NK-92 treated with Interleukin-12 subunit alpha and Interleukin-12 subunit beta, amount 100 ng/mL, for 24 hours (cell line): ENCODE measurements around the gene ZDHHC14.

ENCODE experiments used
- DNase-seq: peaks from one replicate; lab custom pipeline; 2025; lab: John Stamatoyannopoulos, UW

The ZDHHC14 gene

DNA sequence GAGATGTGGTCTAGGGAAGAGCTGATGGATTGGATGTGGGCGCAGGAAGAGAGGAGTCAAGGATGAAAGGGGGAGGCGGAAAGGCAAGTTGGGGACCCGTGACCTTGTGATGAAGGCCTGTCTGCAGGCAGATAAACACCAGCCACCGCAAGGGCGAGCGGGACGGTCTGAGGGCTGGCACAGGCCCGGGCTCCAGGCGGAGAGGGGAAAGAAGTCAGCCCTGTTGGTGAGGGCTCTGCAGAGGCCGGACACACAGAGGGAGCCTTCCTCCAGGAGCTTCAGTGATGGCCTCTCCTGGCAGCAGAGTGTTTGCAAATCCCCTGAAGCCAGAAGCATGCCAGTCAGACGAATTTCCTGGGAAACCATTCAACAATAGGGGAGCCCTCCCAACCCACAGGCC, 112.2 kb downstream of the ZDHHC14 start:
- no peak for DNase-seq

DNA sequence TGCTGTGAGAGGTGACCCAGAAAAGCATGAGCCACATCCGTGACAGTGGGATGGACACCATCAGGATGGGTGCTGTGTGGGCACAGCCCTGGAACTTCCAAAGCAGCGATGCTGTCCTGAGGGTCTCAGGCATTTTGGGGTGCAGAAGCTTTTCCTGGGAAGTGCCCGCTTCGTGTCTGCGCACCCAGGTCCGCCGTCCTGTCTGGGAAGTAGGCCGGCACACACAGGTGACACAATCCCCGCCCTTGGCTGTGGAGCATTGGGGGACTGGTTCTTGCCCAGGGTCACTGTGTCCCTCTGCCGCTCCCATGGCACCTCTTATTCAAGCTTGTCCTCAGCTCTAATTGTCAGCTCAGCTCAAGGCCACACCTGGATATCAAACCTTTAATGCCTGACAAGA, 112.6 kb downstream of the ZDHHC14 start:
- no peak for DNase-seq

- no peak for DNase-seq
Measured at GRCh38 chr6:157494132-157494710, 113.2 kb downstream of the ZDHHC14 start.

DNA sequence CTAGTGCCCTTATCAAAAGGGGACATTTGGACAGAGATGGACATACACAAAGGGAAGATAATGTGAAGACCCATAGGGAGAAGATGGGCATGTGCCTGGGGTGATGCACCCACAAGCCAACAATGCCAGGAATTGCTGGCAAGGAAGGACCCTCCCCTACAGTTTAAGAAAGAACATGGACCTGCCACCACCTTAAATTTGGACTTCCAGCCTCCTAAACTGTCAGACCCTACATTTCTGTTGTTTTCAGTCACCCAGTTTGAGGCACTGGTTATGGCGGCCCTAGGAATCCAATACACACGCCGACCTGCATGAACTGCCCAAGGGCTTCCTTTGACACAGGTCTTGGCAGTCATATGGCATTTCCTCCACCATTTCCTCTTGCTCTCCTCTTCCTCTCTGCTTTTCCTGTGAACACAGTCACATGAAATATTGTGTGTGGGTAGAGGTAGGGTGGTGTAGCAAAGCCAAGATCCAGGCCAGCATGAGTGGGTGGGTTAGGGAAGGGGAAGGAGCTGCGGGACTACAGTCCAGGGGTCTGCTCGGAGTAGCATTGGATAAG, 115.6 kb downstream of the ZDHHC14 start:
- no peak for DNase-seq

- DNase-seq, result no peak
Measured at GRCh38 chr6:157497579-157497978, 116.6 kb downstream of the ZDHHC14 start.

DNA sequence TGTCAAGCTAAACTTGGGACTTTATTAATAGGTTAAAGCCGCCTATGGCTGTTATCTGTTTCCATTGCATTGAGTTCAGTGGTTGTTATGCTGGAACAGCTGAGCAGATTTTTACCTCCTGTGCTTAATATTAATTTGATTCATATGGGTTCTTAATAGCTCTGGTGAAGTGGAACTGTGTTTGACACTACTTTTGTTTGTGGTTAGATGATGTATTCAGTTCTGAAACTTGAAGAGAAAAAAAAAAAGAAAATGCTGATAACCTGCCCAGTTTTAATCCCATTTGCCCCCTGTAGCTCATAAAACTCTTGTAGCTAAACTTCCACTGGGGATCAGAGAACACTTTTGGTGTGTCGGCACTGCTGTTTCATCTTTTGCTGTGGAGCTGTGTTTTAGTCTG, 117.8 kb downstream of the ZDHHC14 start:
- no peak for DNase-seq

- DNase-seq, result no peak
Measured at GRCh38 chr6:157500022-157500421, 119.0 kb downstream of the ZDHHC14 start.

GRCh38 chr6:157503018-157503747, 122.2 kb downstream of the ZDHHC14 start:
- no peak for DNase-seq

DNA sequence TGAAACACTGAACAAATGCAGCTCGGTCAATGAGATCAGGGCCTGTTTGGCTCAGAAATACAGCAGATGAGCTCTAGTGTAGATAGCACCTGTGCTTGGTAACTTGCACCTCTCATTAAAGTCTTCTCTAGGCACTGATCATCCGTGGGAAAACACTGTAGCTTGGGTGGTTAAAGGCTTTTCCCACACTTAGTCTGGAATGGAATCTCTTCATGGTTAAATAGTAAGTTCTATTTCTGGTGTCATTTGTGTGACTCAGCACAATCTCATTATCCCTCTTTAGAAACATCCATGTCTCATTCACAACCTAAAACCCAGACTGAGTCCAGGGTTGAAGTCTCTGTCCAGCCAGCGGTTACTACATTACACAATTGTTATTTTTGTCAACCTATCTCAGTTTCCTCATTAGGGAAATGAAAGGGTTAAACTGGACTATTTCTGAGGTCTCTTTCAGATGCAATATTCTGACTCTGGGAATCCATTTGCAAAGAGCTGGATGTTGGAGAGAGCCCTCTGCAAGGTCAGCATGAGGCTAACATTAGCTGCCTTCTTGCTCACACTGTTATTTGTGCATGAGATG, 125.0 kb downstream of the ZDHHC14 start:
- DNase-seq, result no peak

- no peak for DNase-seq
Measured at GRCh38 chr6:157510323-157511188, 129.6 kb downstream of the ZDHHC14 start.

- DNase-seq, result no peak
Measured at GRCh38 chr6:157511682-157512381, 130.8 kb downstream of the ZDHHC14 start.

GRCh38 chr6:157512382-157512682, 131.3 kb downstream of the ZDHHC14 start:
- no peak for DNase-seq

DNA sequence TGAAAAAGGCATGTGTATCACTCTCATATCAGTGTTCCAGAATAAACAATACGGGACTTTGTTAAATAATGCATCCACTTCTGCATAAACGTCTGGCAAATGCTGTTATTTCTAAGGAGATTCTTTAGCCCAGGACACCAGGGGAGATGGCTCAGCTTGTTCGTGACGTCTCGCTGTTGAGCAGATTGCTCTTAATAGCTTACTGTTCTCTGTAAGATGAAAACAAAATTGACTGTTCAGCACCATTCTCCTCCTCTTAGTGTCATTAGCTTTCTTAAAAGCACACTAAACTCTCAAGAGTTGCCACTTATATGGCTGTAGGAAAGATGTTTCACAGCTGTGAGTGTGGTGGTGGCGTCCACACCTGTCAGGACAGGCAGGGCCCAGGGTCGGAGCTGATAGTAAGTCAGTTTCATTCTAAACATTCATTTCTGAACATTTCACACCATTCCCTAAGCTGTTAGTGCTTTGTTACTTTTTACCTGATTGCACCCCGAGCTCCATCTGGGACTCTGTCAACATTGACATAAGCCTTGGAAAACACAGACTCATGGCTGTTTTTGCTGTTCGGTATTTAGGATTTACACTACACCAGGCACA, 132.1 kb downstream of the ZDHHC14 start:
- DNase-seq, result no peak

DNA sequence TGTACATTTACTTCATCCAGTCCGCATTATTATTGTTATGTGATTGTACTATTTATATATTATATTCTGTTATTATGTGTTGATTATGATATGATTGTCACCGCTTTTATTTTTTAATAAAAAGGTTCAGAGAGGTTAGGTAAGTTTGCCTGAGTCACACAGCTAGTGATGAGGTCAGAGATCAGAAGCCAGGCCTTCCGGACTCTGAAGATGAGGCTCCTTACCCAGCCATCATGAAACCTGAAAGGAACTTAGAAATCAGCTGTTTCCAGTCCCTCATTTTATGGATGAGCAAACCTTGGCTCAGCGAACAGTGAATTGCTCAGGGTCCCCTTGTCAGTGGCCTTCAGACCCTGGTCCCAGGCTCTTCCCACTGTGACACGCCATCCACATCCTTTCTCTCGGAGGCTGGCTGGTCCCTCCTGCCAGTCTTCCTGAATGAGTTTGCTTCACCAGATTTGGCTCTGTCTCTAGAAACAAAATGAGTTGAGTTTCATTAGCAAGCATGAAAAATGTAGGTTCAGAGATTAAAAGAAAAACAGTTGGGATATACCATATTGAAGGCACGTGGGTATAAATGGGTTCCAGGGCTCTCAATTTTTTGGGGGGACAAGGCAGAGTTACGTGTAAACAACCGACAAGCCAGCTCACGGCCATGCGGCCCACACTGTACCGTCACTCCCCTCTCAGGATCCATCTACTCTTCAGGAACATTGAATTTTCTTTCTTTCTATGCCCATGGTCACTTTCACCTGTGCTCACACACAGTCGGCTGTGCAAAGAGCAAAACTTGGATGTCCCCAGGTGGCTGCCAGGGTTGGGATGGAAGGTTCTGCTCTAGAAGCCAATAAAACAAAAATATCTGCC, 132.9 kb downstream of the ZDHHC14 start:
- no peak for DNase-seq

DNA sequence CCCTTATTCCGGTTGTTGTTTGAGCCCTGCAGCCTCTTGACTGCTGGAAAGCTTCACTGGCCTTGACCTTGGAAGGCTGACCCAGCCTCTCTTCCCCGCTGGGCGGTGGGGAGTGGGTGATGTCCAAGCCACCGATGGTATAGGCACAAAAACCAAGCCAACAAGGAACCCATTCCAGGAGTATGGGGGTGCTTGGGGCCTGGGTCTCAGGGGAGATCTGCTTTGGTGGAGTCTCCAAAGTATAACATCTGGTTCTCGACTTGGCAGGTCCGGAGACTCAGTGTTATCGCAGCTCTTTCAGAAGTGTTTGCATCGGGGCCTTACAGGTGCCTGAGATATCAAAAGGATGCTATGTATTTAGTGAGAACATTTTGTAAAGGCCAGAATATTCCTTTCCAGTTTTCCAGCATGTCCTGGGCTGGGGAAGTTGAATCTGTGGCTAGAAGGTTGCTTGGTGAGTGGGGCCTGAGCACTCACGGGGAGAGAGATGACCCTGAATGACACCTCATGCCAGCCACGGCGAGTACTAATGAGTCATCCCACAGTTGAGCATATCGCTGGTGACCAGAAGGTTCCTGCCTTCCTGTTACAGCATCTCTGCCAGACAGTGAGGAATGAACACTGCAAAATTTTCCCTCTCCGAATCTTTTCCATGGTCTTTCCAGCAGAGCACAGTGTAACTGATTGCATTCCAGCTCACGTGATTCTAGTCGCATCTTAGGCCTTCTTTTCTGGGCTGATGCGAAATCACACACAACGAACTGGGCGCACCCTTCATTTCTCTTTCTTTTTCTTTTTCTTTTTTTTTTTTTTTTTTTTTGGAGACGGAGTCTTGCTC, 133.9 kb downstream of the ZDHHC14 start:
- DNase-seq, result peak; percentile 58

- no peak for DNase-seq
Measured at GRCh38 chr6:157516319-157517026, 135.5 kb downstream of the ZDHHC14 start.

DNA sequence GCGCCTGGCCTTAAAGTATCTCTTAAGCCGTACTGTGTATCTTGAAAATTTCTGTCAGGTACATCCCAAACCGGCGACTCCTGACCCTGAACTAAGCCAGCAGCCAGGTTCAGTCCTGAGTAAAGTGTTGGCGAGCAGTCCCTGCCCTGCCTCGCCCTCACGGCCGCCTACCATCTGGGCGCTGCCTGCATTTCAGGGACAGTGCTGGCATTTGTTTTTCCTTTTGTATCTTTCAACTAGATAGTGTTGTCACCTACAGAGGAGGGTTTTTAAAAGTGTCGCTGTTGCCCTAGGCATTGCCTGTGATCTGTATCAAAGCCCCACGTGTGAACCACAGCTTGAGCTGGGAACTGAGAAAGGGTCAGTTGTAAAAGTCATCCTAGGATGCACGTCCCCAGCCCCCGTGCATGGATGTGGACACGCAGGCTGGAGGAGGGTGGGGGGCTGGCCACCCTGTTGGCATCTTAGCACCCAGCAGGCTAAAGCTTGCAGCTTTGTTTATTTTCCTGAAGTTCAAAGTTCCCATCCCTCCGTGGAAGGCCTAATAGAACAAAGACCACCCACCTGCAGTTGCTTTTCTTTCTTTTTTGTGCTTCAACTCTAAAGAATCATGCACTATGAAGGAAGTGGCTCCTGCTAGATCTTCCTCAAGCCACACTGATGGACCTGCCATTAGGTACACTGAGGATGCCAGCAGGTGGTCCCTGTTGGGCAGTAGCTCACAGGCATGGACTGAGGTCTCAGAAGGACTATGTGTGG, 136.8 kb downstream of the ZDHHC14 start:
- DNase-seq, result no peak
